ENCODE measurements around the gene PLEKHN1. TPM values are rescaled to one million over a fixed set of nuclear protein-coding genes. Genes with fewer than 3 reads are reported as not detected.

The PLEKHN1 gene
- total RNA-seq, 1 donor from 2014 or later: 0.51 TPM

GRCh38 chr1:929712-930632 is 36.3 kb upstream of the PLEKHN1 start:
- no peak for DNase-seq (ENCODE audit: low read depth in 2 of 2)

GRCh38 chr1:930633-931138 is 35.6 kb upstream of the PLEKHN1 start:
- no peak for DNase-seq (ENCODE audit: low read depth in 2 of 2)

GRCh38 chr1:931380-932172 is 34.7 kb upstream of the PLEKHN1 start:
- no peak for DNase-seq (ENCODE audit: low read depth in 2 of 2)

- no peak for DNase-seq (ENCODE audit: low read depth in 2 of 2)
These were observed 34.1 kb upstream of the PLEKHN1 start for GRCh38 chr1:932173-932510.

- no peak for DNase-seq (ENCODE audit: low read depth in 2 of 2)
These were observed 33.3 kb upstream of the PLEKHN1 start for GRCh38 chr1:932776-933602.

GRCh38 chr1:933603-933940 is 32.7 kb upstream of the PLEKHN1 start:
- no peak for DNase-seq (ENCODE audit: low read depth in 2 of 2)

- DNase-seq (ENCODE audit: low read depth in 2 of 2): no peak
These were observed 31.1 kb upstream of the PLEKHN1 start for GRCh38 chr1:934991-935750.

GRCh38 chr1:935751-936231 is 30.5 kb upstream of the PLEKHN1 start:
- no peak for DNase-seq (ENCODE audit: low read depth in 2 of 2)

- no peak for DNase-seq (ENCODE audit: low read depth in 2 of 2)
These were observed 29.7 kb upstream of the PLEKHN1 start for GRCh38 chr1:936348-937264.

GRCh38 chr1:937521-937920 is 28.8 kb upstream of the PLEKHN1 start:
- DNase-seq (ENCODE audit: low read depth in 2 of 2): no peak

- DNase-seq (ENCODE audit: low read depth in 2 of 2): peak in 1 of 2 donors; percentile 38
These were observed 28.1 kb upstream of the PLEKHN1 start for GRCh38 chr1:938088-938683.

GRCh38 chr1:938711-939489 is 27.4 kb upstream of the PLEKHN1 start:
- no peak for DNase-seq (ENCODE audit: low read depth in 2 of 2)

- DNase-seq (ENCODE audit: low read depth in 2 of 2): no peak
These were observed 26.7 kb upstream of the PLEKHN1 start for GRCh38 chr1:939511-940106.

- DNase-seq (ENCODE audit: low read depth in 2 of 2): peak in 1 of 2 donors; percentile 43
These were observed 25.9 kb upstream of the PLEKHN1 start for GRCh38 chr1:940107-941014.

- DNase-seq (ENCODE audit: low read depth in 2 of 2): no peak
These were observed 25.2 kb upstream of the PLEKHN1 start for GRCh38 chr1:941015-941587.

- peak in 1 of 2 donors; percentile 29 for DNase-seq (ENCODE audit: low read depth in 2 of 2)
These were observed 24.5 kb upstream of the PLEKHN1 start for GRCh38 chr1:941588-942383.
